ENCODE measurements around the gene TMEM51. TPM values are rescaled to one million over a fixed set of nuclear protein-coding genes. Genes with fewer than 3 reads are reported as not detected.

TMEM51 gene
- total and polyA plus RNA-seq, 2 of the 4 experiments (the other 2 are of a cell fraction), result 2.7 to 10.2 TPM

GRCh38 chr1:15177710-15178166 is 24.2 kb downstream of the TMEM51 start:
- no peak overlapping the region for H3K56ac ChIP-seq (ENCODE audit: extremely low read depth, insufficient read depth, low read length)
- H3K18ac ChIP-seq (ENCODE audit: low read depth, low read length), result peak overlapping the region; percentile 60
- dilution Hi-C loops (cut with HindIII; ENCODE audit: low sequenced_read_pairs, unreplicated experiment) (no loop called here), intact Hi-C loops (cut with micrococcal nuclease) (loop anchor here (10.0 kb wide), 1 partner anchor 233 kb away; no protein-coding TSS in a partner anchor), in situ Hi-C loops (cut with MboI; ENCODE audit: low sequenced_read_pairs) (no loop called here)
- no peak for TF ChIP-seq RFX5 (IDR thresholded peaks at IDR 0.05; ENCODE audit: low read depth, low read length)
- TF ChIP-seq BHLHE40 (IDR thresholded peaks at IDR 0.05; ENCODE audit: low read depth, low read length), result no peak
- TF ChIP-seq RAD21 (IDR thresholded peaks at IDR 0.05; ENCODE audit: low read length), result no peak
- TF ChIP-seq POLR2A (IDR thresholded peaks at IDR 0.05; ENCODE audit: low read depth, low read length), result no peak
- no peak for TF ChIP-seq FOS (IDR thresholded peaks at IDR 0.05; ENCODE audit: low read depth, low read length)
- TF ChIP-seq RCOR1 (IDR thresholded peaks at IDR 0.05; ENCODE audit: insufficient replicate concordance, low read length), result no peak
- no peak for TF ChIP-seq NFE2L2 (IDR thresholded peaks at IDR 0.05; ENCODE audit: low read depth, low read length)
- TF ChIP-seq USF2 (IDR thresholded peaks at IDR 0.05; ENCODE audit: low read depth, low read length), result no peak
- TF ChIP-seq CTCF (conservative IDR thresholded peaks at IDR 0.05; ENCODE audit: low read depth, low read length), result no peak
- no peak for TF ChIP-seq SMC3 (IDR thresholded peaks at IDR 0.05; ENCODE audit: low read depth, low read length)
- no peak for TF ChIP-seq MAZ (IDR thresholded peaks at IDR 0.05; ENCODE audit: borderline replicate concordance, low read depth, low read length)
- TF ChIP-seq MXI1 (IDR thresholded peaks at IDR 0.05; ENCODE audit: borderline replicate concordance, low read depth, low read length), result no peak
- TF ChIP-seq CHD1 (IDR thresholded peaks at IDR 0.05; ENCODE audit: low read depth, low read length), result no peak
- no peak for TF ChIP-seq MAFK (IDR thresholded peaks at IDR 0.05; ENCODE audit: low read depth, low read length)
- TF ChIP-seq ELK1 (IDR thresholded peaks at IDR 0.05; ENCODE audit: borderline replicate concordance, low read depth, low read length), result no peak
- TF ChIP-seq CEBPB (IDR thresholded peaks at IDR 0.05; ENCODE audit: low read depth, low read length), result no peak
- H3K14ac ChIP-seq (replicated peaks; ENCODE audit: low read depth, low read length), result peak overlapping the region; percentile 78
- peak overlapping the region; percentile 73 for H2BK20ac ChIP-seq (ENCODE audit: low read depth, low read length)
- peak overlapping the region; percentile 94 for H3K4ac ChIP-seq (ENCODE audit: low read depth, low read length)
- 65% methylated on average over 3 of the region's 14 CpGs; no CpG with 5 or more reads in 1 of the 2 experiments for WGBS, 2 experiments (ENCODE audit: extremely low coverage in 2 of 2, insufficient read length in 1 of 2)
- ATAC-seq (ENCODE audit: low read depth) (no peak), DNase-seq (no peak)
- peak overlapping the region; percentile 89 for H2BK120ac ChIP-seq (ENCODE audit: low read depth, low read length)
- H3K79me1 ChIP-seq (ENCODE audit: low read depth in 1 of 2, low read length in 2 of 2), result peaks cover 57 to 74% of the 10 kb centered on the region in 2 experiments
- ChIA-PET POLR2A (ENCODE audit: unreplicated experiment) (no interaction called here), CTCF (no interaction called here)
- peak overlapping the region; percentile 47 for H2AK9ac ChIP-seq (replicated peaks; ENCODE audit: low read depth, low read length, poor library complexity)
- H4K20me1 ChIP-seq (ENCODE audit: insufficient read depth, low read length), result peaks cover 13% of the 10 kb centered on the region
- no TSS peak for BruUV-seq (replicated peaks)
- peak overlapping the region; percentile 44 for H4K5ac ChIP-seq (ENCODE audit: low read depth, low read length)
- peak overlapping the region; percentile 77; the same call in 2 of the 3 replicates for H2BK15ac ChIP-seq (ENCODE audit: low read depth, low read length)
- peaks cover 38% of the 10 kb centered on the region for H3K9me1 ChIP-seq (ENCODE audit: insufficient read depth, low read length)
- no peak overlapping the region for H2AFZ ChIP-seq (replicated peaks; ENCODE audit: low read length, poor library complexity)
- H3K4me2 ChIP-seq (ENCODE audit: low read depth, low read length), result no peak overlapping the region
- H3K4me3 ChIP-seq (ENCODE audit: insufficient read depth, low read depth, low read length), result no peak overlapping the region
- peak overlapping the region; percentile 51 to 89 for H4K8ac ChIP-seq (ENCODE audit: low read depth in 2 of 2, low read length in 2 of 2)
- H3K27me3 ChIP-seq (ENCODE audit: control insufficient read depth, insufficient read depth, low read length), result no peaks in the 10 kb centered on the region
- peak overlapping the region; percentile 64 for H2AK5ac ChIP-seq (ENCODE audit: low read depth, low read length)
- H3K9ac ChIP-seq (ENCODE audit: low read depth, low read length), result no peak overlapping the region
- peak overlapping the region; percentile 72 for H3K23ac ChIP-seq (ENCODE audit: low read depth, low read length)
- peak overlapping the region; percentile 89 for H4K91ac ChIP-seq (ENCODE audit: insufficient read depth, low read depth, low read length)
- H3K36me3 ChIP-seq (ENCODE audit: control insufficient read depth, insufficient read depth, low read length), result no peaks in the 10 kb centered on the region
- peaks cover 47% of the 10 kb centered on the region for H3K4me1 ChIP-seq (ENCODE audit: control insufficient read depth, insufficient read depth, low read length)
- H2BK5ac ChIP-seq (ENCODE audit: low read depth, low read length, poor library complexity, severe bottlenecking), result peak overlapping the region; percentile 85
- H3K27ac ChIP-seq (ENCODE audit: insufficient read depth, low read length), result peak overlapping the region; percentile 63
- no peaks in the 10 kb centered on the region for H3K9me3 ChIP-seq (ENCODE audit: control insufficient read depth, insufficient read depth, low read length)

Measured in IMR-90 (cell line).